Kidney epithelial cell (primary cell): ENCODE results near the gene PUM2. TPM values are rescaled to one million over a fixed set of nuclear protein-coding genes. Genes with fewer than 3 reads are reported as not detected.

ENCODE experiments used
- DNase-seq: peaks from one replicate; pipeline ENCODE4 v3.0.0-alpha.2; 2010; ENCODE audit warnings: low read depth
- H3K27me3 ChIP-seq: 2 replicates; pipeline ENCODE4 v1.6.0; 2011; ENCODE audit warnings: low read length; ENCODE audit not compliant: control insufficient read depth, insufficient read depth
- H3K36me3 ChIP-seq: 2 replicates; pipeline ENCODE4 v1.5.1; 2011; ENCODE audit warnings: low read length; ENCODE audit not compliant: control insufficient read depth, insufficient read depth
- H3K4me3 ChIP-seq: 2 replicates; pipeline ENCODE4 v1.5.1; 2011; ENCODE audit warnings: low read depth, mild to moderate bottlenecking, control low read depth, low read length
- total RNA-seq: library from RNA; depleted of rRNA; stranded (reverse); fragments of >200 nt; gene quantifications from 2 replicates; pipeline ENCODE4 v1.2.3, GENCODE V29; 2015
- TF ChIP-seq, protein P1 (sequence below): IDR thresholded peaks from 2 replicates; pipeline ENCODE4 v1.5.1; 2011; ENCODE audit warnings: mild to moderate bottlenecking, moderate library complexity, low read length, control low read depth, inconsistent platforms; ENCODE audit not compliant: insufficient read depth, poor library complexity, severe bottlenecking

The PUM2 gene
- total RNA-seq, 1 donor from 2014 or later, result 44.2 TPM

GRCh38 chr2:20215183-20216040 is 135.2 kb downstream of the PUM2 start:
- H3K36me3 ChIP-seq, result no peaks in the 10 kb centered on the region
- TF ChIP-seq, protein P1, sequence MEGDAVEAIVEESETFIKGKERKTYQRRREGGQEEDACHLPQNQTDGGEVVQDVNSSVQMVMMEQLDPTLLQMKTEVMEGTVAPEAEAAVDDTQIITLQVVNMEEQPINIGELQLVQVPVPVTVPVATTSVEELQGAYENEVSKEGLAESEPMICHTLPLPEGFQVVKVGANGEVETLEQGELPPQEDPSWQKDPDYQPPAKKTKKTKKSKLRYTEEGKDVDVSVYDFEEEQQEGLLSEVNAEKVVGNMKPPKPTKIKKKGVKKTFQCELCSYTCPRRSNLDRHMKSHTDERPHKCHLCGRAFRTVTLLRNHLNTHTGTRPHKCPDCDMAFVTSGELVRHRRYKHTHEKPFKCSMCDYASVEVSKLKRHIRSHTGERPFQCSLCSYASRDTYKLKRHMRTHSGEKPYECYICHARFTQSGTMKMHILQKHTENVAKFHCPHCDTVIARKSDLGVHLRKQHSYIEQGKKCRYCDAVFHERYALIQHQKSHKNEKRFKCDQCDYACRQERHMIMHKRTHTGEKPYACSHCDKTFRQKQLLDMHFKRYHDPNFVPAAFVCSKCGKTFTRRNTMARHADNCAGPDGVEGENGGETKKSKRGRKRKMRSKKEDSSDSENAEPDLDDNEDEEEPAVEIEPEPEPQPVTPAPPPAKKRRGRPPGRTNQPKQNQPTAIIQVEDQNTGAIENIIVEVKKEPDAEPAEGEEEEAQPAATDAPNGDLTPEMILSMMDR, result no peak
- H3K27me3 ChIP-seq, result no peaks in the 10 kb centered on the region
- DNase-seq, result no peak
- H3K4me3 ChIP-seq, result no peak overlapping the region

DNA sequence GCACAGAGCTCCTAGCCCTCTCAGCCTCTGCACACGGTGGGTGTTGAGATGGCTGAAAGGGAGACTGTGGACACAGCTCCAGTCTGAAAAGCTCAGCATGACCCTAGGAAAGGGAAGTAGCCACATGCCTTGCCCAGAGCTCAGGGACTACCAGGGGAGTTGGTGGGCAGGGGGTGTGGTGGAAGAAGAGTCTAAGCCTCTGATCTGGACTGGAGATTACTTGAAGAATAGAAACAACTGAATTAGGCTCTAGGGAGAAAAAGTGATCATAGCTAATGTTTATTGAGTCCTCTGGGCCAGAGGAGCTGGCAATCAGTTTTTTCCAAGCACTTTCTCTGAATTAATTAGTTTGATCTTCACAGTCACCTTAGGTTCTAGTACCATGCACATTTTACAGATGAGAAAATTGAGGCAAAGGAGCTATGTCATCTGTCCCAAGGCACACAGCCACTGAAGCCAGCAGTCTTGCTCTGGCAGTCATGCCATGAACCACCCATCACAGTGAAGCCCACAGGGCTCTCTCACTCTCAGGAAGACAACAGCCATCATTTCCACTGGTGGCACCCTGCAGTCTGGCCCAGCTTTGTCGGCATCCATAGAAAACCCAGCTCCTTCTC is 136.0 kb downstream of the PUM2 start:
- H3K4me3 ChIP-seq, result no peak overlapping the region
- H3K36me3 ChIP-seq, result no peaks in the 10 kb centered on the region
- DNase-seq, result no peak
- TF ChIP-seq, protein P1, result no peak
- H3K27me3 ChIP-seq, result no peaks in the 10 kb centered on the region

DNA sequence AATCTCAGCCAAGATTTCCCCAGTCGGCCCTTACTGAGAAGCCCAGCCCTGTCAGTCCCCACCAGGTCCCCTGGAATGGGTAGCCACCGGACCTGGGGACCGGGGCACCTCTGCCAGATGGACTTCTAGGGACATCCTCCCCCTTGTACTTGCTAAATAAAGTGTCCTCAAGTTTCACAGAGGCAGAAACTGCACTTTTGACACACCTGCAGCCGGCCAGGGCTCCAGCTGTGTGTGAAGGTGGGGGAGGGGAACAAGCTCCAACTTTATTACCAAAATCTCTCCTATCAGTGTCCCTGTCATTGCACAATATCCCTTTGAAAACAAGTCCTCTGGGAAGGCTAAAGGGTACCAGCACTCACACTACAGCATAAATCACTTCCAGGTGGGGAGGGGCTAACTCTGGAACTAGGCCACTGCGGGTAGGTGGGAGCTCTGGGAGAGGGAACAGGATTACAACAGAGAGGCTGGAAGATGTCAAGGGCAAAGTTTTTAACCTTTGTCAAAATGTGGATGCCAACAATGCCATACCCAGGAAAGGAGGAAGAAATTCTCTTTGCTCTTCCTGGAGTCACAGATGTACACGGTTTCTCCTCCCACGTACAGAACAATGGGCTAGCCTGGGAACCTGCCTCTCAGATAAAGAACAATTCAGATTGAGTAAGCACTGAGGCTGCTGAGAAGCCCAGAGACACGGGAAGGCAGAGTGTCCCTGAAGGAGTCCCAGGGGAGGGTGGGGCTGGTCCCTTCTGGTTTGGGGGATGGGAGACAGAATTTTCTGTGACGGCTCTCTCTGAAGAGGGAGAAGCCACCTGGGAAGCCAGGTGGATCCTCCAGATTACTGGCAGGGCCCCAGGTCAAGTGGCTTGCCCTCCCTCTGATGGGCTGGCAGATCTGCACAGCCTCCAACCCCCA is 136.7 kb downstream of the PUM2 start:
- Histone ChIP-seq H3K36me3 (no peaks in the 10 kb centered on the region), H3K27me3 (no peaks in the 10 kb centered on the region), H3K4me3 (no peak overlapping the region)
- TF ChIP-seq, protein P1, result no peak
- DNase-seq, result no peak

GRCh38 chr2:20212871-20213503 is 137.7 kb downstream of the PUM2 start:
- Histone ChIP-seq H3K4me3 (no peak overlapping the region), H3K36me3 (no peaks in the 10 kb centered on the region)
- no peak for DNase-seq

GRCh38 chr2:20212459-20212870 is 138.2 kb downstream of the PUM2 start:
- Histone ChIP-seq H3K27me3 (no peaks in the 10 kb centered on the region), H3K36me3 (no peaks in the 10 kb centered on the region), H3K4me3 (no peak overlapping the region)
- no peak for DNase-seq
- TF ChIP-seq, protein P1, result no peak

More at GRCh38 chr2:20212871-20213503, 137.7 kb downstream of the PUM2 start:
- TF ChIP-seq, protein P1, result no peak
- H3K27me3 ChIP-seq, result no peaks in the 10 kb centered on the region
